NCI-H2196 (cell line): ENCODE measurements around the gene DTX4.

ENCODE experiments used
- DNase-seq: peaks from one replicate; lab custom pipeline; 2025; ENCODE audit not compliant: unreplicated experiment; lab: John Stamatoyannopoulos, UW

The DTX4 gene

GRCh38 chr11:59189986-59190385 is 18.1 kb downstream of the DTX4 start:
- no peak for DNase-seq

GRCh38 chr11:59191095-59191494 is 19.2 kb downstream of the DTX4 start:
- no peak for DNase-seq

- DNase-seq = no peak
These were observed 20.0 kb downstream of the DTX4 start for GRCh38 chr11:59191890-59192289.

GRCh38 chr11:59192446-59193020 is 20.6 kb downstream of the DTX4 start:
- DNase-seq = no peak

GRCh38 chr11:59193587-59194130 is 21.7 kb downstream of the DTX4 start:
- no peak for DNase-seq

- DNase-seq = peak; percentile 24
These were observed 23.7 kb downstream of the DTX4 start for GRCh38 chr11:59195586-59195985.

GRCh38 chr11:59196777-59197176 is 24.8 kb downstream of the DTX4 start:
- DNase-seq = no peak

GRCh38 chr11:59197991-59198390 is 26.1 kb downstream of the DTX4 start:
- no peak for DNase-seq

GRCh38 chr11:59198726-59199125 is 26.8 kb downstream of the DTX4 start:
- DNase-seq = no peak

GRCh38 chr11:59199546-59200422 is 27.9 kb downstream of the DTX4 start:
- DNase-seq = no peak

GRCh38 chr11:59200423-59200746 is 28.5 kb downstream of the DTX4 start:
- no peak for DNase-seq

GRCh38 chr11:59201353-59201752 is 29.4 kb downstream of the DTX4 start:
- no peak for DNase-seq

GRCh38 chr11:59204746-59205145 is 32.8 kb downstream of the DTX4 start:
- DNase-seq = no peak

GRCh38 chr11:59205648-59206047 is 33.7 kb downstream of the DTX4 start:
- DNase-seq = no peak

GRCh38 chr11:59206635-59207034 is 34.7 kb downstream of the DTX4 start:
- peak; percentile 15 for DNase-seq

GRCh38 chr11:59207988-59208451 is 36.1 kb downstream of the DTX4 start:
- peak; percentile 40 for DNase-seq

GRCh38 chr11:59208956-59209355 is 37.0 kb downstream of the DTX4 start:
- no peak for DNase-seq

- DNase-seq = no peak
These were observed 40.3 kb downstream of the DTX4 start for GRCh38 chr11:59212222-59212621.

- DNase-seq = no peak
These were observed 41.1 kb downstream of the DTX4 start, which contains the start of gene MPEG1 for GRCh38 chr11:59212744-59213631. MPEG1 (minus strand) TSS chr11:59212927; CDS start chr11:59212865, 62 bp downstream.

GRCh38 chr11:59214141-59214893 is 42.4 kb downstream of the DTX4 start:
- no peak for DNase-seq
